Fibroblast of skin of scalp (primary cell): ENCODE measurements around the gene GOLGA8J.
"Not testable (repeated sequence)": the region's sequence is repeated elsewhere in the genome, so short reads cannot be mapped to it uniquely, and the experiment has no call there.

ENCODE experiments used
- DNase-seq: peaks from one replicate; pipeline ENCODE4 v3.0.0-alpha.2; 2013

The GOLGA8J gene

DNA sequence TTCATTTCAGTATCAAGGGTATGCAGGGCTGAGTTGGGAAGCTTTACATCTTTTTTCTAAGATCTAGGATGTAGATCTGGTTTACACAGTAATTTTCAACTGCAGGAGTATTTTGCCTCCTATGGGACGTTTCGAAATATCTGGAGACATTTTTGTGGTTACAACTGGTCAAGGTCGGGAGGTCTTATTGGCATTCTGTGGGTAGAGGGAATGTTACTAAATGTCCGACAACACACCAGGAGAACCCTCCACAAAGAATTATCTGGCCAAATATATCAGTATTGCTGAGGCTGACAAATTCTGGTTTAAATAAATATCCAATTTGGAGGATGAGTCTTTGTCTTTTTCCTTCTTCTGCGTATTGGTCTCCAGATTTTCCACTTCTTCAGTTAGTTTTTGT is 1.9 kb upstream of the GOLGA8J start:
- DNase-seq, result peak; percentile 88

DNA sequence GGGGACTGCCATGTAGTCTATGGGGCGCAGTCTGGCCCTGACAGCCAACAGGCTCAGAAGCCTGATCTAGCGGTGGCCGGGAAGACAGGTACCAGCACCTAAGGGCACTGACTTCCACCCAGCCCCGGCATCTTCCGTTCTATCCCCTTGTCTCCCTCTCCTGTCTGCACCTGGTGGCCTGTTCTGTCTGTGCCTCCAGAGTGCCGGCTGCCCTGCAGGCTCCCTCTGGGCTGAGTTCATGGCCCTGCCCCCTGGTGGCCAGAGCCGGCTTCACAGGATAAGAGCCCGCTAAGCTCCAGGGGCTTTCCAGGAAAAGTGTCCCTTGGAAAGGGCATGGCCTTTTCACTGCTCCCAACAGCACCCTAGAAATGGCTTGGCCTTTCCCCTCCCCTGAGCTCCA is 15.1 kb downstream of the GOLGA8J start:
- not testable (repeated sequence) for DNase-seq

GRCh38 chr15:30102890-30103289 is 20.1 kb downstream of the GOLGA8J start:
- DNase-seq, result not testable (repeated sequence)

DNA sequence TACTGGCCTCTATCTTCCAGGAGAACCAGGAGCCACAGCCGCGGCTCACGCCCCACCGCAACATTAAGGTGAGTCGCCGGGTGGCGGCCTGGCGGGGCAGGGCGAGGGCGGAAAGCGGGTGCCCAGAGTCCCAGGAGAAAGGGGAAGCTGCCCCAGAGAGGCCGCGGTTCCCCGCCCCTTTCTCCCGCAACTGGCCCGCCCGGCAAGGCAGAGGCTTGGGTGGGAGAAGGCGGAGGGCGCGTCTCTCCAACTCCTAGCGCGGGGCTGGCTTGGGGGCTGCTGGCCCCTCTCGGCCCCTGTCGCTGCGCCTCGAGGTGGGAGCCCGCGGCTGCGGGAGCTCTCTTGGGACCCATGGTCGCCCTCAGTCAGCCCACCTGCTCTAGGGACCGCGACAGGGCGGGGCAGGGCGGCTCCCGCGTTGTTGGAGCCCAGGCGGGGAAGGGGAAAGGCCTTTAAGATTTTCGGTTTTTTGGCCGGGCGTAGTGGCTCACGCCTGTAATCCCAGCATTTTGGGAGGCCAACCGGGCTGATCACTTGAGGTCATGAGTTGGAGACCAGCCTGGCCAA is 21.3 kb downstream of the GOLGA8J start:
- DNase-seq, result not testable (repeated sequence)

DNA sequence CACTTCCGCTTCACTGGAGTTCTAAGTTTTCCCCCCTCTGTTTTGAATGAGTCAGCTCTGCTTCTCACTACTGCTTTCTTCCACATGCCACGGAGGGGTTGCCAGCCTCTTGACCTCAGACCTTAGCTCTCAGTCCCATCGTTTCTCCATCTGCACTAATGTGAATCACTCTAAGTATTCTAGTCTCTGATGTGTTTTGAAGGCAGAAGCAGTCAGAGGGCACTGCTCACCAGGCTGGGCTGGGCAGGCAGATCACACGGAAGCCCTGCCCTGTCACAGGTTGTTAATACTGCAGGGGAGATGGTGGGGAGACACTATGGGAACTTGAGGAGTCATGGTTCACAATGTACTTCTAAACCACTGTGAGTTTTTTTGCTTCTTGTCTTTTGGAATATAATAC is 27.8 kb downstream of the GOLGA8J start:
- not testable (repeated sequence) for DNase-seq

GRCh38 chr15:30130066-30130465 is 47.3 kb downstream of the GOLGA8J start:
- DNase-seq, result peak; percentile 3

DNA sequence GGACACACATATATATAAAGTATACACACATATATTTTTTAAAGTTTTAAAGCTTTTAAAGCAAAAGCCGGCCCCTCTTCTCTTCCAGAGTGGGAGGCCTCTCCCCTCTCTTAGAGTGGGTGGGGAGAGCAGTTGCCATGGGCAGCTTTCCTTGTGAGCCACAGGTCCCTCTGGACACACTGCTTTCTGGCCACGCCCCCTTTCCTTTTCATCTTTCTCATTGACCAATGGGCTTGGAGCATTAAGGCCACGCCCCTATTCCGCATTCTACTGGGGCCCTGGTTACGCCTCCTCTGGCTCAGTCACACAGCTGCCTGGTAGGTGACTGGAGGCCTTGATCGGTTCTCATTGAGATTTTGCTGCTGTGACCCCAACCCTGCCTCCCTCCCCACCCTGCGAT is 52.0 kb downstream of the GOLGA8J start, which contains the start of gene GOLGA8T:
Gene GOLGA8T, plus strand, starts transcription at position 301 of the 400 bp plus-strand sequence. Its CDS starts 98 bp downstream, at position 399.
- not testable (repeated sequence) for DNase-seq
